OCI-LY7 (cell line): ENCODE results near the gene CLTB. TPM values are rescaled to one million over a fixed set of nuclear protein-coding genes. Genes with fewer than 3 reads are reported as not detected.

Experiments
- BruUV-seq: library from RNA; stranded (reverse); fragments of 400-500 nt; replicated peaks from 2 replicates; lab custom pipeline; 2021; lab: Mats Ljungman, UMichigan
- CTCF ChIA-PET: fragments of 300-600 bp; sonication (Branson Sonifier 250); formaldehyde crosslinking; loops from one replicate; lab custom pipeline; 2022; ENCODE audit warnings: antibody characterized with exemption; ENCODE audit not compliant: unreplicated experiment; lab: Charles Lee
- POLR2A ChIA-PET: fragments of 300-600 bp; sonication (Branson Sonifier 250); formaldehyde crosslinking; loops from one replicate; lab custom pipeline; 2022; ENCODE audit warnings: antibody characterized with exemption; lab: Charles Lee
- DNase-seq: peaks from one replicate; pipeline ENCODE4 v3.0.0-alpha.2; 2015; ENCODE audit warnings: low spot score
- H2AFZ ChIP-seq: fragments of 200-600 bp; sonication (generic), shearing (Covaris generic); 2 replicates; pipeline ENCODE4 v1.6.1; 2014; ENCODE audit warnings: mild to moderate bottlenecking, antibody characterized with exemption, low read length, moderate library complexity
- H3K27ac ChIP-seq: fragments of 200-600 bp; sonication (generic); 2 replicates; pipeline ENCODE4 v1.5.1; 2014; ENCODE audit warnings: mixed run types, low read depth, mild to moderate bottlenecking, moderate library complexity, low read length, inconsistent platforms; ENCODE audit not compliant: poor library complexity, severe bottlenecking
- H3K36me3 ChIP-seq: fragments of 200-600 bp; sonication (generic); 2 replicates; pipeline ENCODE4 v1.6.1; 2014; ENCODE audit warnings: mild to moderate bottlenecking, antibody characterized with exemption, low read length, moderate library complexity, mixed read lengths; ENCODE audit not compliant: insufficient read depth
- H3K4me1 ChIP-seq: fragments of 200-600 bp; sonication (generic); 2 replicates; pipeline ENCODE4 v1.5.1; 2014; ENCODE audit warnings: mild to moderate bottlenecking, low read length; ENCODE audit not compliant: insufficient read depth, poor library complexity, severe bottlenecking
- H3K4me2 ChIP-seq: fragments of 200-600 bp; sonication (generic); 2 replicates; pipeline ENCODE4 v1.6.1; 2014; ENCODE audit warnings: mild to moderate bottlenecking, low read length
- H3K4me3 ChIP-seq: fragments of 200-600 bp; sonication (generic); 2 replicates; pipeline ENCODE4 v1.5.1; 2014; ENCODE audit warnings: mild to moderate bottlenecking, low read depth, low read length; ENCODE audit not compliant: poor library complexity, severe bottlenecking
- H3K79me2 ChIP-seq: fragments of 200-600 bp; sonication (generic); 2 replicates; pipeline ENCODE4 v1.6.1; 2016; ENCODE audit warnings: low read depth, mild to moderate bottlenecking, low read length, moderate library complexity, mixed read lengths; ENCODE audit not compliant: insufficient read depth
- H3K9me2 ChIP-seq: fragments of 200-600 bp; sonication (generic); 2 replicates; pipeline ENCODE4 v1.6.1; 2016; ENCODE audit warnings: mild to moderate bottlenecking, low read length, mixed read lengths; ENCODE audit not compliant: insufficient read depth
- H3K9me3 ChIP-seq: fragments of 200-600 bp; sonication (generic); 2 replicates; pipeline ENCODE4 v1.6.1; 2014; ENCODE audit warnings: mild to moderate bottlenecking, mixed run types, low read length, mixed read lengths
- H4K20me1 ChIP-seq: fragments of 200-600 bp; sonication (generic); 2 replicates; pipeline ENCODE4 v1.6.1; 2014; ENCODE audit warnings: mild to moderate bottlenecking, antibody characterized with exemption, low read length, moderate library complexity, mixed read lengths; ENCODE audit not compliant: insufficient read depth
- EZH2phosphoT487 ChIP-seq: fragments of 200-600 bp; sonication (generic); IDR thresholded peaks from 2 replicates; pipeline ENCODE4 v1.6.1; 2018; ENCODE audit warnings: low read depth, borderline replicate concordance, mild to moderate bottlenecking, mixed run types, antibody characterized with exemption, low read length, moderate library complexity, mixed read lengths
- intact Hi-C: fragments of 100-400 bp; cut with micrococcal nuclease; formaldehyde crosslinking; loops from one replicate; pipeline ENCODE4 v1.10.0; 2022; ENCODE audit not compliant: unreplicated experiment
- total RNA-seq, 2 experiments: library from RNA; depleted of rRNA in 1 of 2; stranded (reverse); fragments of >200 nt in 1 of 2; shearing (Covaris generic) in 1 of 2; gene quantifications; 2 replicates each; pipeline ENCODE4 v1.2.3, GENCODE V29; 2014 to 2022
- TF ChIP-seq, protein P1 (sequence below): fragments of 200-600 bp; sonication (generic); conservative IDR thresholded peaks from 2 replicates; pipeline ENCODE4 v1.5.1; 2014; ENCODE audit warnings: mild to moderate bottlenecking, antibody characterized with exemption, low read length, moderate library complexity, mixed read lengths

CLTB gene
- total RNA-seq, 2 experiments from 2014 or later, result 53.0 to 53.4 TPM

DNA sequence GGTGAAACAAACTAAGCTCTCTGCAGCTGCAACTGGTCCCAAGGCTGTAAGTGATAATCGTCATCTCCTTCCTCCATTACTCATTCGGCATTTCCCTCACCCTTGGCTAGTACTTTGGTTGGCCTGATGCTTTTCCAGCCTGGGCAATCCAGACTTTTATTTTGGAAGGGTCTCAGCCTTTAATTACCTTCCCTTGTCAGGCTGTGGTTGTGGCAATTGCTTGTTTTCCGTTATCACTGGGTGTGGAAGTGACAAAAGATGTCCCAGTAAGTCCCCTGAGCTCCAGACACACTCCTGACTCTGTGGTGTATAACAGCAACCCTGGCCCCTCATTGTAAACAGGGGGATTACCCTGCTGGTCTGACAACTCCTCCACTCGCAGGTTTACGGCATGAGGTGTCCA is 25.6 kb upstream of the CLTB start:
- no peaks in the 10 kb centered on the region for H3K36me3 ChIP-seq
- intact Hi-C loops, result loop anchor here (10.0 kb wide), 1 partner anchor 553 kb away; no protein-coding TSS in a partner anchor
- no peaks in the 10 kb centered on the region for H3K9me3 ChIP-seq
- DNase-seq, result no peak
- CTCF ChIA-PET, result no interaction called here
- no peak overlapping the region for H3K4me3 ChIP-seq
- BruUV-seq, result no TSS peak
- no peaks in the 10 kb centered on the region for H3K9me2 ChIP-seq
- H3K79me2 ChIP-seq, result no peaks in the 10 kb centered on the region
- H3K4me2 ChIP-seq, result no peak overlapping the region
- peak overlapping the region; percentile 13; the same call in 1 of the 2 replicates for H2AFZ ChIP-seq
- TF ChIP-seq EZH2phosphoT487, result no peak
- TF ChIP-seq, protein P1, sequence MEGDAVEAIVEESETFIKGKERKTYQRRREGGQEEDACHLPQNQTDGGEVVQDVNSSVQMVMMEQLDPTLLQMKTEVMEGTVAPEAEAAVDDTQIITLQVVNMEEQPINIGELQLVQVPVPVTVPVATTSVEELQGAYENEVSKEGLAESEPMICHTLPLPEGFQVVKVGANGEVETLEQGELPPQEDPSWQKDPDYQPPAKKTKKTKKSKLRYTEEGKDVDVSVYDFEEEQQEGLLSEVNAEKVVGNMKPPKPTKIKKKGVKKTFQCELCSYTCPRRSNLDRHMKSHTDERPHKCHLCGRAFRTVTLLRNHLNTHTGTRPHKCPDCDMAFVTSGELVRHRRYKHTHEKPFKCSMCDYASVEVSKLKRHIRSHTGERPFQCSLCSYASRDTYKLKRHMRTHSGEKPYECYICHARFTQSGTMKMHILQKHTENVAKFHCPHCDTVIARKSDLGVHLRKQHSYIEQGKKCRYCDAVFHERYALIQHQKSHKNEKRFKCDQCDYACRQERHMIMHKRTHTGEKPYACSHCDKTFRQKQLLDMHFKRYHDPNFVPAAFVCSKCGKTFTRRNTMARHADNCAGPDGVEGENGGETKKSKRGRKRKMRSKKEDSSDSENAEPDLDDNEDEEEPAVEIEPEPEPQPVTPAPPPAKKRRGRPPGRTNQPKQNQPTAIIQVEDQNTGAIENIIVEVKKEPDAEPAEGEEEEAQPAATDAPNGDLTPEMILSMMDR, result no peak
- H3K27ac ChIP-seq, result no peak overlapping the region
- H4K20me1 ChIP-seq, result no peaks in the 10 kb centered on the region
- POLR2A ChIA-PET, result interaction anchor here (0.5 to 1.0 kb wide), 3 partner anchors 23 to 1630 kb away, joined by 3 to 4 read pairs (median 3); partner anchors contain the start of gene RNF44
- H3K4me1 ChIP-seq, result peaks cover 6% of the 10 kb centered on the region

DNA sequence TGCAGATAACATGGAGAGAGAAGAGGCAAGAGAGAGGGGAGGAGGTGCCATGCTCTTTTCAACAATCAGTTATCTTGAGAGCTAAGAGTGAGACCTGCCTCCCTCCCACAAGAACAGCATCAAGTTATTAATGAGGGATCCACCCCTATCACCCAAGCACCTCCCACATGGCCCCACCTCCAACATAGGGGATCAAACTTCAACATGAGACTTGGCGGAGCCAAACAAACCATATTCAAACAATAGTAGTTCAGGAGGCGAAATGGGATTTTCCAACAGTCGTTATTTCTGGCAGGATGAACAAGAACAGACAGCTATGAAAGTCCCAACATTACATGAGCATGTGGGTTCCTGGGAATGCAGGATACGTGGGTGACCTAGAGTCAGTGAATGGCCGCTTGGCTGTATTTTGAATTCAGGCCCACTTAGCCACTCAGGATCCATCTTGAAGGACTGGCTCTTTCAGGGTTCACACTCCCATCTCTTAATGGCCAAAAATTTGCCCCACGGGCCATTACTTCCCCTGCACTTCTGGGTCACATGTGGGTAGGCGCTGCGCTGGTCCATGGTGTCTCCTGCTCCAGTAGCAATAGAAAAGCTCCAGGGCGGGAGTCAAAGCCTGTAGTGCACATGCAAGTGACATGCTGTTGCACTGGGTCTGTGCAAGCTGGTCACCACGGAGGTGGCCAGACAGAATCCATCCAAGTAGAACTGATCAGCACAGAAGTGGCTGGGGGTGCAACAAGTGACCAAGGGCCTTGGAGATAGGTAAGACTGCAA is 24.8 kb upstream of the CLTB start:
- no peak for DNase-seq
- Histone ChIP-seq H3K9me2 (no peaks in the 10 kb centered on the region), H3K79me2 (no peaks in the 10 kb centered on the region), H3K4me2 (no peak overlapping the region), H2AFZ (no peak overlapping the region; the same call in 1 of the 2 replicates), H3K9me3 (no peaks in the 10 kb centered on the region), H4K20me1 (no peaks in the 10 kb centered on the region), H3K27ac (no peak overlapping the region), H3K4me3 (no peak overlapping the region), H3K36me3 (no peaks in the 10 kb centered on the region), H3K4me1 (peaks cover 11% of the 10 kb centered on the region)
- CTCF ChIA-PET, result no interaction called here
- no peak for TF ChIP-seq EZH2phosphoT487
- TF ChIP-seq, protein P1, result no peak
- intact Hi-C loops, result loop anchor here (10.0 kb wide), 1 partner anchor 554 kb away; no protein-coding TSS in a partner anchor
- no TSS peak for BruUV-seq
- POLR2A ChIA-PET, result interaction anchor here (1.0 kb wide), 1 partner anchor 97 kb away, joined by 4 read pairs; the partner anchor contains the start of gene RNF44
